OCI-LY3 (cell line): ENCODE data around the gene FAM13A.

ENCODE experiments used
- EZH2phosphoT487 ChIP-seq: fragments of 200-600 bp; shearing (Covaris generic); IDR thresholded peaks from 2 replicates; pipeline ENCODE4 v1.6.1; 2018; ENCODE audit warnings: antibody characterized with exemption, mixed run types, low read depth
- TF ChIP-seq, protein P1 (sequence below): fragments of 200-600, 300-600 bp; sonication (generic); IDR thresholded peaks from 2 replicates; pipeline ENCODE4 v1.5.1; 2014; ENCODE audit warnings: antibody characterized with exemption, low read length, low read depth

DNA sequence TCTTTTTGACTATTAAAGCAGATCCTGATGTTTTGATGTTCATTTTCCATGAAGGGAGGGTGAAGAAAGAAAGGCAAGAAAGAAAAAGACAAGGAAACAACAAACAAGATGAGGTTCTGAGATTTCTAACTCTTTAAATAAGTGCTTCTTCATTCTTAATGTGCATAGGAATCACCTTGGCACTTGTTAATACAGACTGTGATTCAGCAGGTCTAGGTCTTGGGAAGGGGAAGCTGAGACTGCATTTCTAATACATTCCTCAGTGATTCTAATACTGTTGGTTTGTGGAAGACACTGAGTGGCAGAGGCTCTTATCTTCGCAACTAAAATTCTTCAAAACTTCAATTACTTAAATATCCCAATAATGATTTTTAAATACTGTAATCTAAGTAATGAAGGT lies 264.2 kb downstream of the FAM13A start:
- TF ChIP-seq, protein P1, sequence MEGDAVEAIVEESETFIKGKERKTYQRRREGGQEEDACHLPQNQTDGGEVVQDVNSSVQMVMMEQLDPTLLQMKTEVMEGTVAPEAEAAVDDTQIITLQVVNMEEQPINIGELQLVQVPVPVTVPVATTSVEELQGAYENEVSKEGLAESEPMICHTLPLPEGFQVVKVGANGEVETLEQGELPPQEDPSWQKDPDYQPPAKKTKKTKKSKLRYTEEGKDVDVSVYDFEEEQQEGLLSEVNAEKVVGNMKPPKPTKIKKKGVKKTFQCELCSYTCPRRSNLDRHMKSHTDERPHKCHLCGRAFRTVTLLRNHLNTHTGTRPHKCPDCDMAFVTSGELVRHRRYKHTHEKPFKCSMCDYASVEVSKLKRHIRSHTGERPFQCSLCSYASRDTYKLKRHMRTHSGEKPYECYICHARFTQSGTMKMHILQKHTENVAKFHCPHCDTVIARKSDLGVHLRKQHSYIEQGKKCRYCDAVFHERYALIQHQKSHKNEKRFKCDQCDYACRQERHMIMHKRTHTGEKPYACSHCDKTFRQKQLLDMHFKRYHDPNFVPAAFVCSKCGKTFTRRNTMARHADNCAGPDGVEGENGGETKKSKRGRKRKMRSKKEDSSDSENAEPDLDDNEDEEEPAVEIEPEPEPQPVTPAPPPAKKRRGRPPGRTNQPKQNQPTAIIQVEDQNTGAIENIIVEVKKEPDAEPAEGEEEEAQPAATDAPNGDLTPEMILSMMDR, result no peak
- no peak for TF ChIP-seq EZH2phosphoT487
